IPS DF 4.7 (cell line): ENCODE measurements around the gene GOPC.

Experiments used
- DNase-seq: peaks from one replicate; pipeline ENCODE4 v3.0.0-alpha.2; 2013; ENCODE audit warnings: low spot score; ENCODE audit errors: extremely low read depth

GOPC gene

DNA sequence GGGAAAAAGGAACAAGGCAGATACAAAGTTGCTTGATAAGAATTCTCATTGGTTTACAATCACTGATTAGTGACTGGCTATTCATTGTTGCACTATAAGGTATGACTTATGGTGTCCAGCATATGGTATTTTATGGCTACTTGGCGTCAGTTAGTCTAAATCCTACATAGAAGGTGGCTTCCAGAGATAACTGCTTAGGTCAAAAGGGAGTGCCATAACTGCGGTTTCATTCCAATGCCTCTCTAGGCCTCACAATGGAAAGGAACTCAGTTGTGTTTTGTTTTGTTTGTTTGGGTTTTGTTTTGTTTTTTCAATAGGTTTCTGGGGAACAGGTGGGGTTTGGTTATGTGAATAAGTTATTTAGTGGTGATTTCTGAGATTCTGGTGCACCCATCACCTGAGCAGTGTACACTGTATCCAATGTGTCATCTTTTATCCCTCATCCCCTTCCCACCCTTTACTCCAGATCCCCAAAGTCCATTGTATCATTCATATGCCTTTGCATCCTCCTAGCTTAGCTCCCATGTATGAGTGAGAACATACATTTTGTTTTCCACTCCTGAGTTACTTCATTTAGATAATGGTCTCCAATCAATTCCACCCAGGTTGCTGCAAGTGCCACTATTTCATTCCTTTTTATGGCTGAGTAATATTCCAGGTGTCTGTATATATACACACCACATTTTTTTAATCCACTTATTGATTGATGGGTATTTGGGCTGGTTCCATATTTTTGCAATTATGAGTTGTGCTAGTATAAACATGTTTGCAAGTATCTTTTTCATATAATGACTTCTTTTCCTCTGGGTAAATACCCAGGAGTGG, 7.0 kb downstream of the GOPC start:
- DNase-seq, result no peak

DNA sequence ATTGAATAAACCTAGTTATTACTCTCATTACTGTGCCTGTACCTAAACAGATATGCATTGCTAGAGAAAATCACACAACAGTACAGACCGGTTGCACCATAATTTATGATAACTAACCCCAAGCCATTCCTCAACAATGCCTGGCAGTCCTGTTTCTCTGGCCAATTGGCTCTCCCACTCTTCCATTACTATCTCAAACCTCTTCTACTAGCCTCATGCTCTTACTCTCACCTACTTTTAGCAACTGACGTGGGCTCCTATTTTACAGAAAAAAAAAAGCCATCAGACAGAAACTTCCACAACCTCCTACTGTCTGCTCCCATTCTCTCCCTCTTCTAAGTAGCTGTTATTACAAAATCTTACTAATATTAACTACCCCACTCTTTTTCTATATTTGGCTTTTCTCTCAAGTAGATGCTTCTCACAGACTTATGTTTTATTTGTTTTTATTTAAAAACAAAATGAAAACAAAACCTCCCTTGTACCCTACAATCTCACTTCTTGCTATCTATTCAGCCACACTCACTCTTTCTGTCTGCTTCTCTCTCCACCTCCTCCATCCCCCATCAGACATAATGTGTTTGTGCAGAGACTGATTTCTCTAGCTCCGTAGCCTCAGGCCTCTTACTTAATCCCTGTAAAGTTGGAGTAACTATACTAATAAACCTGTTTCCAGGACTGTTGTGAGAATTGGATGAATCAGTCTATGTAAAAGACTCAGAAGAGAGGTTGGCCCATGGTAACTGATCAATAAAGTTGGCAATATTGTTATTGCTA, 9.1 kb downstream of the GOPC start:
- DNase-seq, result no peak

DNA sequence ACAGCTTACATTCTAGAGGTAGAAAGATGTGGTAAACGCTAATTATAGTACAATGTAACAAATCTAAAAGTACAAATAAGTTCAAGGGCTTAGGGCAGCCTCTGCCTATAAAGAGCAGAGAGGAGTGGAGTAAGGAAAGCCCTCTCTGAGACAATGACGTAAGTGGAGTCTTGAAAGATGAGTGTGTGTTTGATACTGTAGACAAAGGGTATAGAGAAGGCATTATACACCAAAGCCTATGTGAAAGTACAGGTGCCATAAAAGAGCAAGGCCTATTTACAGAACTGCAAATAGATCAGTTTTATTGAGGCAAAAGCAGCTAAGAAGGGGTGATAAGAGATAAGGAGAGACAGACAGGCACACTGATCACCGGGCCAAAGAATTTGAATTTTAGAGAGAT, 10.9 kb downstream of the GOPC start:
- no peak for DNase-seq

DNA sequence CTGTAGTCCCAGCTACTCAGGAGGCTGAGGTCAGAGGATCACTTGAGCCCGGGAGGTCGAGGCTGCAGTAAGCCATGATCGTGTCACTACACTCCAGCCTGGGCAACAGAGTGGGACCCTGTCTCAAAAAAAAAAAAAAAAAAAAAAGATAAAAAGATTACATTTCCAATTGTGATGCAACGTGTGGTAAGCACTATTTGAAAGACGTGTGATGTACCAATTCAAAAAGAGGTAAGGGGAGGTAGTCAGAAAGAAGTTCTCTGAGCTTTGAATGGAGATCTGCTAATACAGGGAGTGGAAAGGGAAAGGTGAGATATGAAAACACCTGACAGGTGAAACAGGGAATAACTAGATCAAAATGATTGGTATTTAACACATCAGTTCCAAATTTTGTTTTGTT, 11.9 kb downstream of the GOPC start:
- no peak for DNase-seq

DNA sequence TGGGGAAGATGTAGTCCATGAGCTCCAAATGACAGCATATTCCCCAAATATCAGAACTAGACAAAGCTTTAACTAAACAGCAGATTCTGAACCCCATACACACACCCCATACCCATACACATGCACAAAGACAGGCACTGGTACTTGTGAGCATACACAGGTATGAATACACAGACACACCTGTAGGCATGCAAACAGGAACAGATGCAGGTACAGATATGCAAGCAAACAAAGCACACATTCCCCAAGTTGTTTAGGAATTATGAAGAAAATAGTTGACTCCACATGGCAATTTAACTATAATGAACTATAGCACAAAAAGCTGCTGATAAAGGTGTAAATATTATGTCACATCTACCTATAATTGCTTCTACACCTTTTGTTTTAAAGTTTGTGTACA, 16.7 kb downstream of the GOPC start:
- DNase-seq, result no peak

DNA sequence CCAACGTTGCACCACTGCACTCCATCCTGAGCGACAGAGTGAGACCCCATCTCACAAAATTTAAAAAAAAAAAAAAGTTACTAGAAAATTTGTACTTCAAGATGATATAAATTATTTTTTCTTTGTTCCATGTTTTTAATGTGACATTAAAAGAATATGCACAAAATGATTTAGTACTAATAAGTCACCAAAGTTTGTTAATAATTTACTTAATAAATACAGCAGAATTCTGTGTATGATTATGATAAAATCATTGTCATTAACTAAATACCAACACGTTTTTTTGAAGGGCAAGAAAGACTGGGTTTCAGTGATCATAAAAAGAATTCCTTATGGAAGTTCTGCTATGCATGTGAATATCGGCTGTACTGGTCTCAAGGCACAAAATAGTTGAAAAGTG, 28.1 kb downstream of the GOPC start:
- no peak for DNase-seq

DNA sequence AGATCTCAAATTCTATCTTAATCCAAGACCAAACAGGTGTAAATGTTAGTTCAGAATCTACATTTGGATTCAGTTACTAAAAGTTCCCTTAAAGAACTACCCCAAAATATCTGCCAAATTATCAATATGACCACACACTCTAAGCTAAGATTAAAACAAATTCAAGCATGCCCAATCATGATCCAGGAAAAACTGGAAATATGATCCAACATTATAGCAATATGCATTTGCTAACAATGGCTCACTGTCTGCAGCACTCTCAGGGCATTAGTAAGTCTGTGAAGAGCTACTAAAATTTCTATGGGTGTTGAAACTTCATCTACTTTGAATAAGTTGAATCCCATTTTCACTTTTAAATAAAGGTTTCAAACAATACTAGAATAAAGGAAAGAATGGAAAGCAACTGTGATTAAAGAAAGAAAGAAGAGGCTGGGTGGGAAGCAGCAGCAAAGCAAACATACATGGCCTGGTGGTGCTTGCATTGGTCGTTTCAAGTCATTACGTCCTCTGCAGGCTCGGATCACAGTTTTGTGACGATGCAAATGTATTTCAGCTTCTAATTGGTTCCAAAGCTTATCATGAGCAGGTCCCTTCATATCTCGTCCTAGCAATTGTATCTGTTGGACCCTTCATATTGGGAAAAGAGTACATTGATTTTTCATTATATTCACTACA, 29.2 kb downstream of the GOPC start:
- DNase-seq, result no peak

DNA sequence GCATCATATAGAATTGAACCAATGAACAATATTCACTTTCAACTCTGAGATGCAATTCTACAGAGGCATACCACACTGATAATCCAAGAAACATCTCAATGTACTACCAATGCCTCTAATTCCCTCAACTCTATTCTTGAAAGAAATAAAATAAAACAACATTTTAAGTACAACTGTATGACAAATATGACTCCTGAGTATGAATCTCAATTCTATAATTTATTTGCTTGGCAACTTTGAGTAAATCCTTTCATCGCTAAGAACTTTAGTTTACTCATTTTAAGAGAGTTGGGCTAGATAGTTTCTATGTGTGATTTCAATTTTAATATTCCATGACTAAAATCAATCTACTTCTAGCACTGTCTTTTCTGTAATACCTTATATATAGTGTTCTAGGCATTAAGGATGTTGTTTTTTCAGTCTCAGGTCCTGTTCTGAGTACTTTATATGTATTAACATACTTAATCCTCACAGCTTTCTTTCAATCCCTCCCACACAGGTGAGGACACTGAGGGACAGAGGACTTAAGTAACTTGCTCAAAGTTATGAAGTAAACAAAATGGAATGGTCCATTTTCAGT, 33.4 kb downstream of the GOPC start:
- DNase-seq, result no peak

DNA sequence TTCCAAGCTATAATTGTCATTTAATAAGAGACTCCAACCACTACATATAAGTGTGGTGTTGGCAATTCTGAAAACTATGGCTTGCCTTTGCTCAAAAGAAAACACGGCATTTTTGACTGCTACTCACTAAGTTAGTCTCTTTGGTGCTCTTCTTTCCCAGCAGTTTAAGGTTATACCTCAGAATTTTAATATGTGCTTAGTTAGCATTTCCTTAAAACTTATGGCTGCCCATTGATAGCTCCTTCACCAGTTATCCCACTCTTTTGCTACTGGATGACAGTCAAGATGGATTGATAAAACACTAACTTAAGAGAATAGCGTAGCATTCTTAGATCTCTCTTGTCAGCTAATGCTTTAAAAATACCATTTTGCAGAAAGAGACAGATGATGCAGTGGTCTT, 34.1 kb downstream of the GOPC start:
- DNase-seq, result no peak

DNA sequence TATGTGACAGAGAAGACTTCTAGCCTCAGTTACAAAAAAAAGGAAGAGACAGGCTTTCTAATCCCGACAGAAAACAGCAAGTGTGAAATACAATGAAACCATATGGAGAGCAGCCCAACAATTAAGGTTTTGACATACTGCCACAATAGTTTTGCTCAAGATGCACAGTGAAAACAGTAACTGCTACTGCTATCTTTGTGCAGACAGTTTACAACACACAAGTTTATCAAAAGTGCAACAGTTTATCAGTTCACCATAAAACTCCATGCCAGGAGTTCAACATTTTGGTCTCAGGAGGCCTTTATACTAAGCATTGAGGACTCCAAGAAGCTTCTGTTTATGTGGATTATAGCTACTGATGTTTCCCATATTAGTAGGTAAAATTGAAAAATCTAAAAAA, 37.6 kb downstream of the GOPC start:
- no peak for DNase-seq

DNA sequence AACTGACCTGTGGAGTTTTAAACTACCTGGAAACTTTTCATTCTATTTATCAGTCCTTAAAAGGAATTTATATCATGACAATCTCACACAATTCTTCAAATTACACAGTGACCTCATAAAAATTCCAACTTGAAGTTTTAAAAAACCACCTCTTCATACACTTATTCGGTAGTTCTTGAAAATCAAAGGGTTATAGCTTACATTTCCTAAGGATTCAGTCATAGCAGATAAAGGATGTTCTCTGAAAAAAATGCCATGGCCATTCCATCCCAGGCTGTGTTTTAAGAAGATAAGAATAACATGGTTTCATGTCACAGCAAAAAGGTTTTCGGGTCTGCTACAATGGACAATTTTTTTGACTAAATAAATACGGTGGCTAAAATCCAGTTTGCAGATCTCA, 41.2 kb downstream of the GOPC start:
- no peak for DNase-seq

DNA sequence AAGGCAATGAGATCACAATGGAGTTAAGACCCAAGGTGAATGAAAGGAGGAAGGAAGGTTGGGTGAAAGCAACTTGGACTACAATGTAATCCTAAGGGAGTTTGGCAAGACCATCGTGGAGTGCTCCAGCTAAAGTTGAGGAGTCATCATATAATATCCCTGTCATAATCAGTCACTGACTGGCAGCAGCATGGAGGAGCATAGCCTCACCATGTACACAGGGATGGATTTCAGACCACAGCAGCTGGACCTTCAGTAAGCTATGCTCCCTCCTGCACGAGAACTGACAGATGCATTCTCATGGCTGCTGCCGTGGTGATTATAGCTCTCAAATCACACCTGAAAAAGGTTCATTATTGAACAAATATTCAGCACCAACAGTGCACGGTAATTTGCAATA, 43.0 kb downstream of the GOPC start:
- DNase-seq, result no peak

DNA sequence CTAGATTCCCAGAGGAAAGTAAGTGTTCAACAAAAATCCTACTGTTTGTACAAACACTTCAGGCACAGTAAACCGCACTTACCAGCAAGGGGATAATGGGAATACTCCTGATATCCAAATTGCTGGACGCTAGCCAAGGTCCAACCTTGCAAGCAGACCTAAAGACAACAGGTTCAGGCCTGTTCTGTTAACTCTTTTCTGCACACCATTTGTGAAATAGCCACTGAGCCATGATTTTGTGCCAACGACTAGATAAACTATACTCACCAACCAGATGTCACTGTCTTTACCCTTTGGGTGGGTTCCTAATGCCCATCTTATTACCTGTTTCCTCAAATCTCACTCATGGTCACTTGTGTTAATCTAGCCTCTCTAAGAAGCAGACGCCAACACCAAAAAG, 43.5 kb downstream of the GOPC start:
- DNase-seq, result no peak

DNA sequence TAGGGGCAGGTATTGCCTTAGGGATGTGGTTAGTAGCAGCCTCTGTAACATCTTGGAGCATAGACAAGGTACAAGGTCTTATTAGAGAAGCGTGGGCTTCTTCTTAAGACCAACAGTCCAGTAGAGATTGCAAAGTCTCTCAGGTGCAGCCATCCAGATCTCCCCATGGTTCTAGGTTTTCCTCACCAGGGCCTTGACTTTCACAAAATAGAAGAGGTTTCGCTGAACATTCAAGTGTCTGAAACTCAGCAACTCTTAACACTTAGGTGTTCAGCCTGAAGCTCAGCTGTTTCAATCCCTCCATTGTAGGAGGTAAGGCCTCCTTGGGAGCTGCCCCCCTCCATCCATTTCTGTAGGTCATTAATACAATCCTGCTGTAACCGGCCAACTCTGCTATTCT, 44.4 kb downstream of the GOPC start:
- no peak for DNase-seq

DNA sequence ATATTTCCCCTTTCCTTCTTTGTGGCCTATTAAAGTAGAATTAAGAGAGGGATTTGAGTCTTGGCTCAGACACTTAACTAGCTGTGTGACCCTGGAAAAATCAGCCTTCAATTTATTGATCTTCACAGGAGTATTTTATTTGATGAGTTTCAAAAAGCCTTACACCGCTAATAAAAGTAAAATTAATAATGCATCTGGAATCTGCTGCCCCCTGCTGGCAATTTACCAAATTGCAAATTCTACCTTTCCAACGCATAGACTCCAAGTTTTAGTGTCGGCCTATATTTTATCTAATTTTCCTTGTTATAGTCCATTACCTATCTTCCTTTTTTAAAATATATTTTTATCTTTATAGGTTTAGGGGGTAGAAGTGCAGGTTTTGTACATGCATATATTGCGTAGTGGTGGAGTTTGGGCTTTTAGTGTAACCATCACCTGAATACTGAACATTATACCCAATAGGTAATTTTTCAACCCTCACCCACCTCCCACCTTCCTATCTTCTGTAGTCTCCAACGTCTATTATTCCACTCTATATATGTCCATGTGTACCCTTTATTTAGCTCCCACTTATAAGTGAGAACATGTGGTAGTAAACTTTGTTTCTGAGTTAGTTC, 46.3 kb downstream of the GOPC start:
- DNase-seq, result no peak

DNA sequence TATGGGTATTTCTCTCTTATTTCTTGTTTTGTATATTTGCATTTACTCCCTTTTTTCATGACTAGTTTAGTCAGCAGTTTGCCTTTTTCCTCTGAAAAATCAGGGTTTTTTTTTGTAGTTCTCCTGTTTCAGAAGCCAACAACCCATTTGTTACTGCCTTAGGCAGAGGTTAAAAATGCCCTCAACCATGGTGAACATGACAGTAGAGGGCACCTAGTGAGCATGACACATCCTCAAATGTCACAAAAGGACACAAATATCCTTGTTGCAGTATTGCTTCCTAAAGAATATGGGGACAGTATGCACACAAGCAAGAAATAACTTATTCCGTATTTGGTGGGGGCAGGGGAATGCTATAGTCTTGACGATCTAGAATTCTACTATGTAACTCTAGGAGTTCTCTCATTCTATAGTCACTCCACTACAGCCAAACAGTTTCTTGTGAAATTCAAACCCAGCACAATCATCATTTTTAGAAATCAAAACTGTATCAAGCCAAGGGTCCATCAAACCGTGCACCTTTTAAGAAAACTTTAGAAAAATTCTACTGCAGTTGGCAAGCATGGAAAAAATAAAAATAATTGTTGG, 47.0 kb downstream of the GOPC start:
- DNase-seq, result no peak

DNA sequence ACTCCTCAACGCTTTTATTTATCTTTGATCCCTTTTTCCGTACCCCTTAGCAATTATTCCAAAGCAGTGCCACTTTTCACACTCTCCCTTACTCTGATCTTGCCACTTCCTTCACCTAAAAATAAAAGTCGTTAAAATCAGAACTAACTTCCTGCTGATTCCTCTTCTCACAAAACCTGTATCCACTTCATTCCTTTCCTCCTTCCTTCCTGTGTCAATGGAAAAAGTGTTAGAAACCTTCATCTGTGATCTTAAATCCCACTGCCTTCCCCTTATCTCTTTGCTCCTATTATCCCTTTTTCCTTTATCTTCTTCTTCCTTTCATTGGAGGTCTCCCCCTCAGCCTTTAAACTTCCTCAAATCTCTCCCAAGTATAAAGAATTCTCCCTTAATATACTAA, 49.2 kb downstream of the GOPC start:
- DNase-seq, result no peak

DNA sequence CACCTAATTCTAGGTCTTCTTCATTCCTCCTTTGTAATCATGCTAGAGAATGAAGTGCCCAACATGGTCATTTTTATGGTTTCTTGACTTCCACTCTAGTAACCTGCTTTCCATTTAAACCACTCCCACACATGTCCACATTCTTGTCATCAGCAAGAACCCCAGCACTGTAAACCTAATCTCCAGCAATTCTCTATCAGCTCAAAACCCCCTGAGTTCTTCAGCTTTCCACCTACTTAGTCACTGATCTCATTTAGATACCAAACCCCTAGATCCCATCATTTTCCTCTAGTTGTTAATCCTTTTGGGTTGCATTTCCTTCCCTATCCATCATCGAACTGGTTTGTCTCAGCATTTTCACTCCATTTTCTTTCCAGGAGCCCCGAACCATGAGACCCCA, 49.7 kb downstream of the GOPC start:
- DNase-seq, result no peak

DNA sequence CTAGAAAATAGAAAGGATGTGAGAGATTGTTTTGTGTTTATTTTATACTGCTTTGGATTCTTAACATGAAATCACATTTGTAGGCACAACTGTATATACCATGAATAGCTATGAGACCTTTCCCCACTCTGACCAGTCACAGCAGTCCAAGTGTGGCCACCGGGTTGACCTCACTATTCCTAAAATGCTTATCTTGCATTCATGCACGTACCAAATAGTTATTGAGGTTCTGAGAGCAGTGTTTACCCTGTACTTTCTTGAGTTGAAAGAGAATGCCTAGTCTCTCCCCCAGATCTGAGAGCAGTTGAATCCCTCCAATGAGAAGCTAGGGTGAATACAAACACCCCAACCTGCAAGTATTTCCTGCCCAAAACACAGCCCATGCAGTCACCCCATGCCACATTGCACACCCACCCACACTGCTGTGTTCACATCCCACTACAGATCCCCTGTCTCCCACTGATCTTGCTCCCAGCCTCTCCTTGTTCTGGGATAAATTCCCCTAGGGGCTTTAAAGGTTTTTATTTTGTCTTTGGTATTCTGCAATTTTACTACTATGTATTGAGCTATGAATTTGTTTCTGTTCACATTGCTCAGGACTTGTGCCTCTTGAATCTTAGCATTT, 51.6 kb downstream of the GOPC start:
- no peak for DNase-seq

DNA sequence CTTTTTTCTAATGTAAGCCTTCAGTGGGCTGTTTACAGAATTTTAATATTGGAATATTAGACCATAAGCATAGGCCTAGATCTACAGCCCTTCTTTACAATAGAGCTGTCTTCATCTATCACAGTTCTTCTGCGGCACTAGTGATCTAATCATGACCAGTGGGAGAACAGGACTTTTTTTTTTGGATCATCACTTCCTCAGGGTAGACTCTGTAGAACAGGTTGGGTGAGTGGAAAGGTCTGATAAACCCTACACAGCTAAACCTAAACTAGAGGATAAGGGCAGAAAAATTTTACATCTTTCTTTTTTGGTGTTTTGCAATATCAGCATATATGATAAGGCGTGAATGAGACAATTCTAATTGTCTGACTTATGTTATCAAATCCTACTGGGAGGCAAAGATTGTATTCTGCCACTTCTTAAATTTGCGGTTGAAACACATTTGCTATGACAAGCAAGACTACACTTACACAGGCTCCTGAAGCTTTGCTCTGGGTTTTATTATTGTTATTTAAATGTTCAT, 52.2 kb downstream of the GOPC start:
- no peak for DNase-seq

DNA sequence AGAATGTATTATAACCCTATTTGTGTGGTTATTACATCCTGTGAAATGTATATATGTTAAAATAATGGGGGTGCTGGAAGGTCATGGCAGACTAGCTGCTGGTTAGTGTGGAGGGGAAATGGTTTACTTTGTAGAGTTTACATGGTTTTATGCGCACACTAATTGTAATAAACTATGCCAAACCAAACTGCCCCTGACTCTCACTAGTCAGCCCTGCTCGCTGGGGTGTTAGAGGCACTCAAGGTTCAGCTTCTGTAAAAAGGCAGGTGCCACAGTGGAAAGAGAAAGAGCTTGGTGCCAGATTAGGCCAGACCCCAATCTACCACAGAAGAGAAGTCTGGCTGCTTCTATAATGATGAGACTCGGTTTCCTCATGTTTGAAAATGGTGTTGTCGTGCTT, 52.7 kb downstream of the GOPC start:
- DNase-seq, result no peak
